B cell (primary cell): ENCODE data around the gene ZNF75A. TPM values are rescaled to one million over a fixed set of nuclear protein-coding genes. Genes with fewer than 3 reads are reported as not detected.
A peak's percentile ranks its signal among the peaks of the same experiment; 100 is the strongest.

Source experiments
- ATAC-seq: fragments of 200-7000 bp; cut with Tn5 transposase; one replicate; pipeline ENCODE4 v1.10.0; 2021; ENCODE audit warnings: low read depth, mild to moderate bottlenecking, moderate number of reproducible peaks, moderate library complexity
- CTCF ChIA-PET: fragments of 350-600 bp; sonication (Branson Sonifier 250); formaldehyde crosslinking; loops from one replicate; lab custom pipeline; 2021; ENCODE audit warnings: antibody characterized with exemption, inconsistent platforms; lab: Charles Lee
- POLR2A ChIA-PET: fragments of 350-600 bp; sonication (Branson Sonifier 250); formaldehyde crosslinking; loops from one replicate; lab custom pipeline; 2021; ENCODE audit warnings: antibody characterized with exemption; lab: Charles Lee
- DNase-seq: peaks from one replicate; pipeline ENCODE4 v3.0.0; 2013
- H2AFZ ChIP-seq: 2 replicates; pipeline ENCODE4 v1.6.1; 2012; ENCODE audit warnings: mild to moderate bottlenecking, low read depth, low read length; ENCODE audit not compliant: insufficient read depth, poor library complexity, severe bottlenecking
- H3K27ac ChIP-seq, 2 donors: 1 replicate in 1 of 2; 2 replicates in 1 of 2; pipeline ENCODE4 v1.5.1; 2012 to 2013; ENCODE audit warnings: low read length in 2 of 2, mild to moderate bottlenecking in 2 of 2, moderate library complexity in 1 of 2
- H3K27me3 ChIP-seq, 4 experiments: fragments of 200-600 bp in 1 of 4; sonication (generic) in 1 of 4; replicated peaks in 1 of 4; 1 replicate in 2 of 4; 2 replicates in 2 of 4; pipeline versions ENCODE4 v1.6.1 to v1.7.0; 2013 to 2016; ENCODE audit warnings: low read length in 3 of 4, mild to moderate bottlenecking in 2 of 4, mixed read lengths in 1 of 4, moderate library complexity in 1 of 4; ENCODE audit not compliant: insufficient read depth in 4 of 4, control insufficient read depth in 3 of 4; ENCODE audit errors: control extremely low read depth in 1 of 4
- H3K36me3 ChIP-seq, 2 experiments: replicated peaks in 1 of 2; 1 replicate in 1 of 2; 2 replicates in 1 of 2; pipeline versions ENCODE4 v1.6.1 to v1.7.1; 2013; ENCODE audit warnings: low read length in 1 of 2; ENCODE audit not compliant: insufficient read depth in 2 of 2, control insufficient read depth in 1 of 2; ENCODE audit errors: control extremely low read depth in 1 of 2, extremely low read depth in 1 of 2
- H3K4me1 ChIP-seq, 2 donors: fragments of 200-600 bp in 1 of 2; sonication (generic) in 1 of 2; 1 replicate in 1 of 2; 2 replicates in 1 of 2; pipeline versions ENCODE4 v1.5.1 to v1.6.1; 2013 to 2017; ENCODE audit warnings: low read length in 2 of 2; ENCODE audit not compliant: control insufficient read depth in 2 of 2, insufficient read depth in 2 of 2
- H3K4me2 ChIP-seq: replicated peaks from 2 replicates; pipeline ENCODE3; 2012; ENCODE audit warnings: mild to moderate bottlenecking, low read depth, low read length; ENCODE audit not compliant: poor library complexity, severe bottlenecking
- H3K4me3 ChIP-seq, 5 experiments: fragments of 200-600 bp in 1 of 5; sonication (generic) in 1 of 5; 1 replicate in 3 of 5; 2 replicates in 2 of 5; pipeline versions ENCODE4 v1.5.1 to v1.7.0; 2011 to 2016; ENCODE audit warnings: low read length in 4 of 5, mild to moderate bottlenecking in 4 of 5, low read depth in 2 of 5, control low read depth in 1 of 5, moderate library complexity in 1 of 5; ENCODE audit not compliant: insufficient read depth in 1 of 5; ENCODE audit errors: control extremely low read depth in 1 of 5, extremely low read depth in 1 of 5
- H3K79me2 ChIP-seq: fragments of 200-600 bp; sonication (generic); one replicate; pipeline ENCODE4 v1.6.0; 2016; ENCODE audit warnings: low read length; ENCODE audit not compliant: control insufficient read depth, insufficient read depth
- H3K9ac ChIP-seq: fragments of 200-600 bp; sonication (generic); 2 replicates; pipeline ENCODE4 v1.6.1; 2017; ENCODE audit warnings: mild to moderate bottlenecking, low read length, moderate library complexity
- H3K9me3 ChIP-seq, 3 donors: one replicate each; pipeline versions ENCODE4 v1.6.1 to v1.7.1; 2013; ENCODE audit warnings: low read length in 2 of 3; ENCODE audit not compliant: control insufficient read depth in 2 of 3, insufficient read depth in 1 of 3; ENCODE audit errors: control extremely low read depth in 1 of 3
- H4K20me1 ChIP-seq: 2 replicates; pipeline ENCODE4 v1.6.0; 2012; ENCODE audit warnings: mild to moderate bottlenecking, low read length; ENCODE audit not compliant: insufficient read depth, control insufficient read depth, poor library complexity, severe bottlenecking
- H3K27ac Mint-ChIP-seq: one replicate; pipeline ENCODE4 v1.8.0; 2021; ENCODE audit warnings: mixed read lengths
- H3K27me3 Mint-ChIP-seq: one replicate; pipeline ENCODE4 v1.8.0; 2021; ENCODE audit warnings: mixed read lengths
- H3K4me1 Mint-ChIP-seq: one replicate; pipeline ENCODE4 v1.8.0; 2021; ENCODE audit warnings: mixed read lengths
- H3K4me3 Mint-ChIP-seq: one replicate; pipeline ENCODE4 v1.8.0; 2021; ENCODE audit warnings: mixed read lengths
- H3K9me3 Mint-ChIP-seq: one replicate; pipeline ENCODE4 v1.8.0; 2022; ENCODE audit warnings: mixed read lengths; ENCODE audit not compliant: insufficient read depth
- CTCF ChIP-seq: fragments of 200-600 bp; IDR thresholded peaks from one replicate; pipeline ENCODE4 v1.8.0; 2022; ENCODE audit warnings: antibody characterized with exemption, mild to moderate bottlenecking
- EZH2 ChIP-seq: IDR thresholded peaks from 2 replicates; pipeline ENCODE4 v1.6.1; 2012; ENCODE audit warnings: borderline replicate concordance, low read depth, mild to moderate bottlenecking, moderate library complexity, low read length; ENCODE audit not compliant: insufficient read depth, poor library complexity, severe bottlenecking
- WGBS: methylation state at CpG from one replicate; pipeline ENCODE4 v1.1.5; 2013; ENCODE audit warnings: missing lambda C conversion rate; ENCODE audit not compliant: insufficient coverage; 5-methylcytosine and 5-hydroxymethylcytosine counted together
- intact Hi-C: fragments of 100-400 bp; cut with micrococcal nuclease; formaldehyde crosslinking; loops from one replicate; pipeline ENCODE4 v1.10.0; 2022
- polyA plus RNA-seq: library from polyadenylated mRNA; depleted of rRNA; stranded (reverse); fragments of >200 nt; gene quantifications from 2 replicates; pipeline ENCODE4 v1.2.3, GENCODE V29; 2012
- total RNA-seq, 2 donors: library from RNA; stranded (reverse); fragments of 120-200 nt in 1 of 2; gene quantifications; 1 replicate in 1 of 2; 2 replicates in 1 of 2; pipeline versions ENCODE4 v1.2.3 to v1.2.4, GENCODE V29; 2013 to 2022

ZNF75A gene
- total and polyA plus RNA-seq, 2 donors (not counting 1 experiment from before 2014, with no cell fraction given): 31.4 to 111 TPM

GRCh38 chr16:3317315-3317999, 12.2 kb downstream of the ZNF75A start:
- no peaks in the 10 kb centered on the region for H3K4me1 ChIP-seq
- POLR2A ChIA-PET: no interaction called here
- H3K9me3 ChIP-seq: peaks cover 30 to 89% (median 56%) of the 10 kb centered on the region in 3 donors

More at GRCh38 chr16:3317315-3317999, 12.2 kb downstream of the ZNF75A start:
- Mint-ChIP-seq H3K4me3 (no peak overlapping the region), H3K4me1 (no peaks in the 10 kb centered on the region), H3K9me3 (peaks cover 28% of the 10 kb centered on the region), H3K27me3 (no peaks in the 10 kb centered on the region), H3K27ac (no peak overlapping the region)
- CTCF ChIA-PET: no interaction called here
- Histone ChIP-seq H3K27me3 (no peaks in the 10 kb centered on the region), H3K79me2 (peaks cover 10% of the 10 kb centered on the region), H3K4me3 (peak overlapping the region in 1 of 5 experiments; percentile 3), H3K9ac (peak overlapping the region; percentile 1), H4K20me1 (no peaks in the 10 kb centered on the region), H3K4me2 (no peak overlapping the region), H2AFZ (no peak overlapping the region), H3K36me3 (peaks cover 27 to 46% of the 10 kb centered on the region in 2 experiments), H3K27ac (no peak overlapping the region)
- WGBS: 100% methylated on average over 2 of the region's 3 CpGs
- DNase-seq (peak; percentile 16), ATAC-seq (no peak)
- TF ChIP-seq CTCF: no peak
- TF ChIP-seq EZH2: no peak
- intact Hi-C loops: no loop called here
